Urothelium cell line (cell line): ENCODE measurements around the gene ARHGAP26.
A peak's percentile ranks its signal among the peaks of the same experiment; 100 is the strongest.
"Not testable (repeated sequence)": the region's sequence is repeated elsewhere in the genome, so short reads cannot be mapped to it uniquely, and the experiment has no call there.

Experiments
- DNase-seq: peaks from one replicate; pipeline ENCODE4 v3.0.0; 2011; ENCODE audit warnings: low spot score, mixed read lengths
- FAIRE-seq: peaks from 2 replicates; lab custom pipeline; 2011; peaks lifted over from hg19 to GRCh38; lab: Jason Lieb, UNC

The ARHGAP26 gene

DNA sequence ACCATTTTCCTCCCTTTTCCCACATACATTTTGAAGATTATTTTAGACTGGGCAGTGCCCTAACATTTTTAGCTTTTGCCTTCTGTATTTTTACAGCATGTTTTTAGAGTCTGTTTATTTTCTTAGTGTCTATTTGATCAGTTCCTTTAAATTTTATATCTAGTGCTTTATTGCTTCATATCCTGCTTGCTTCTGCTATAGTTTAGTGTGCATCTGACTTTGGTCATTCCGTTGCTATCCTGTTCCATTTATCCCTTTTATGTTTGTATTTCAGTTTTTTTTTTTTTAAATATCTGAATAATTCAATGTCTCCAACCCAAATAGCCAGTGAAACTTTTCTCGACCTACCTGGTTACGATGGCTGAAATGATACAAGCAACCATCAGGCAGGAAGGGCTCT, 203.8 kb downstream of the ARHGAP26 start:
- FAIRE-seq (no peak), DNase-seq (no peak)

DNA sequence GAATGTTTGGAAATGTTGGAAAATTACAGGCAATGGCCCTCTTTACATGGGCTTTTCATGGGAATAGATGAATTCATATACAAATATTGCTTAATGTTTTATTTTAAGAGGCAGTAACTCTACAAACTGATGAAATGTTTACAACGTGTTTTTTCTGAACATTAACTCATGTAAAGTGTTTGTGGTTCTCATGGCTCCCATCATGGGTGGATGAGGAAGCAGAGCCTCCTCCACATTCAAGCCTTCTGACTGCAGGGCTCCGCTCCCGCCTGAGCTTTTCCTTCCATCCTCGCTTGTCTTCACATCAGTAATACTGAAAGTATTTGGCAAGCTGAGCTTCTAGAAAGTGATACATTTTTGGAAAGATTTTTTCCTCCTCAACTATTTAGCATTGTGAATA, 204.2 kb downstream of the ARHGAP26 start:
- FAIRE-seq (no peak), DNase-seq (no peak)

DNA sequence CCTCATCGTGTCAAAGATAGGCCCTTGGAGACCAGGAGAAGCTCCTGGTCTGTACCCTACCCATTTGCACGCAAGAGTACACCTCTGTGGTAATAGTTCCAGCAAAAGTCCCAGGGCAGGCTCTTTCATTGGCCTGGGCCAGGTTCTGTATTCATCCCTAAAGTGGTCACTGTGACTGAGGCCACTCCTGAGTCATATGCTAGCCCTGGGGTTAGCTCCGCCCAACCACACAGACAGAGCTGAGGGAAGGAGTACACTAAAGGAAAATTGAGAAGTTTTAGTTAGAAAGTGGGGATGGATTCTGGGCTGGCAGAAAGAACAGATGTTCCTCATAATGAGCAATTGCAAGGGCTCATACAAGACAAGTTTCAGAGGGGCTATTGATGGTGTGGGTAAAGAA, 206.7 kb downstream of the ARHGAP26 start:
- no peak for FAIRE-seq
- peak; percentile 26 for DNase-seq

DNA sequence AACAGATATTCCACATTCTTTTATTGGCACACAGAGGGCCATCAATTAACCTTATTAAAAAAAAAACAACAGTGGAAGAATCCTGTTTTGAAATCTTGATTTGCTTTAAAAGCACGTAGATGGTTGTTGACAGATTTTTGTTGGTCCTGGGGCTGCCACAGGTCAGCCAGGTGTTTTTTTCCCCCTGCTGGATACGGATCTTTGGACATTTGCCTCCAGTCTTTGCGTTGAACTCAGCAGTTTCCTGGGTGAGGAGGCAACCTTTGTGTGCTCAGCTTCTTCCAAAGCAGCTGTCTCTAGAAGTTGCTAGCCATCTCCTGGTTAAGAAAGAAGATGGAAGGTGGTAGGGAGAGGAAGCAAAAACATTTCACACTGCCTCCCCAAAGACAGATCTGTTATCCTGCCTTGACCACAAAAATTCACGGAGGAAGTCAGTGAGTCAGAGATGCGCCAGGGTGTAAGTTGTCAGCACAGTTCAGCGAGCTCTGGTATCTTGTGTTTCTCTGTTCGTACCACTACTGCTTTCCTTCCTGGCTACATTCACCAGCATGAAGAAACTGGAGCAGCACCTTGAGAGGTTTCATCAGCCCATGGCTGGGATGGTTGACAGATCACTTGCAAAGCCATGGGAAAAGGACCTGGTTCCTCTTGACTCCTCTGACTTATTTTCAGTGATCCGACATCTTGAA, 207.3 kb downstream of the ARHGAP26 start:
- FAIRE-seq (no peak), DNase-seq (peak; percentile 79)

- FAIRE-seq (no peak), DNase-seq (no peak)
Measured at GRCh38 chr5:142978252-142978651, 208.1 kb downstream of the ARHGAP26 start.

DNA sequence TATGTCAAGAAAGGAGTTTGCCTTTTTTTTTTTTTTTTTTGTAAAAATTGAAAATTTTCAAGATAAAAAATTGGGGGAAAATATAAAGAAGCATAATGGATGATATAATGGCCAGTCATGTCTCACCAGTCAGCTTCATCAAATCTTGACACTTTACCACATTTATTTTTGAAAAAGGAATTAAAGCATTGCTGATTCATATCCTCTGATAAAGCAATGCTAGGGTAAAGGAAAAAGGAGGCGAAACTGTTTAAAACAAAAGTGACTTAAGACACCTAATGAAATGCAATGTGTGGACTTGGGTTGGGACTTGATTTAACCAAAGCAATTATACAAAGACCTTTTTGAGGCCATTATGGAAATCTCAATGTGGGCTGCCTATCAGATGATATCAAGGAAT, 208.5 kb downstream of the ARHGAP26 start:
- DNase-seq (no peak), FAIRE-seq (no peak)

DNA sequence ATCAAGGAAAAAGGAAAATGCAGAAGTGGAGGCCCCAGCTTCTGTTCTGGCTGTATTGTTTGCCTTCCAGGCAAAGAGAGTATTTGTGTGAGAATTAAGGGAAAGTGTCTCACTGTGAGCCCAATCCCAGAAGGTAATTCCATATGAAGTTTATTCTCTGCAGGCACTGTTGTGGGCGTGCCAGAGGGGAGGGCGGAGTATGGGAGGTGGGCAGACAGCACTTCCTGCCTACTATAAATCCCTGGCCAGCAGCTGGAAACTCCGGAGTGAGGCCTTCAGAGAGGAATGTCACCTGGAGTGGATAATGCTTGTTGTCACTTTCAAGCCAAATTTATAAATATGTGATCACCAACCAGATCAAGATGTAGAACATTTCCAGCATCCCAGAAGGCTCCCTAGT, 209.5 kb downstream of the ARHGAP26 start:
- no peak for FAIRE-seq
- DNase-seq, result peak; percentile 32

GRCh38 chr5:142981475-142981874, 211.3 kb downstream of the ARHGAP26 start:
- FAIRE-seq (no peak), DNase-seq (no peak)

DNA sequence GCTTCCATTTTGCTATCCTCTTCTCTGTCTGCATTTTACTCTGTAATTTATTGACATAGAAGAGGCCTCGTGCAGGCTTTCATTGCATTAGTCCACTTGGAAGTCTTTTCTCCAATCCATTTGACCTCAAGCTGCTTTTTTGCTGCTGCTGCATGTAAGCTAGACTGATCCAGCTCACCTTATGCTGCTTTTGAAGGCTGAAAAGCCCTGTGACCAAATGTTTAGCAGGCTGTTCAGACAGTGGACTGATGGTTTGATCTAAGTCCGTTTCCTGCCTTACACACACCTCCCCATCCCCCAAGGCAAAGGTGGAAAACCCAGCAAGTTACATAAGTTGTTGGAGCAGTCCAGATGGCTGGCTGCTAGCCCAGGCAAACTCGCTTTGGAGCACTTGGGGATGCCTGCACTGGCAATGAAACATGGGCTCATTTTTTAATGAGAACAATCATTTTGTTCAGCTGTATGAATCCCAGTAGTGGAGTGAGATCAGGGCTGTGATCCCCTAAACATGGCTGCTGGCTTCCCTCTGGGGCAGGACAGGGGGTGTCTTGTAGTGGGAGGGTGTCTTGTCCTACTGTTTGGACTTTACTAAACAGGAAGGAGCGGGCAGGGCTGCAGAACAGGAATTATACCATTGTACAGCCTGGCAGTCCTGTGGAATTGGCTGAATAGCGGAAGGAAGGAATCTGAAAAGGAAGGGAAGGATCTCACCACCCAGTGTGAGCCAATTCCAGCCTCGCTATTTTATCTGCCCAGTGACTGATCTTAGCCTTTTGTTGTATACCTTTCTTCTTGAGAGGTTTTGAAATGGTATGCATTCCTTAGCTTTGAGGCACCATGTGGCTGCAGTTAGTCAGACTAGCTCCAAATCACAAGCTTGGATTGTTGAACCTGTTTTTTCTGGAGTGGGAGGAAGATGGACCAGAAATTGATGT, 212.0 kb downstream of the ARHGAP26 start:
- DNase-seq, result peak; percentile 48
- FAIRE-seq, result no peak

- FAIRE-seq, result no peak
- DNase-seq, result no peak
Measured at GRCh38 chr5:142982821-142983200, 212.6 kb downstream of the ARHGAP26 start.

DNA sequence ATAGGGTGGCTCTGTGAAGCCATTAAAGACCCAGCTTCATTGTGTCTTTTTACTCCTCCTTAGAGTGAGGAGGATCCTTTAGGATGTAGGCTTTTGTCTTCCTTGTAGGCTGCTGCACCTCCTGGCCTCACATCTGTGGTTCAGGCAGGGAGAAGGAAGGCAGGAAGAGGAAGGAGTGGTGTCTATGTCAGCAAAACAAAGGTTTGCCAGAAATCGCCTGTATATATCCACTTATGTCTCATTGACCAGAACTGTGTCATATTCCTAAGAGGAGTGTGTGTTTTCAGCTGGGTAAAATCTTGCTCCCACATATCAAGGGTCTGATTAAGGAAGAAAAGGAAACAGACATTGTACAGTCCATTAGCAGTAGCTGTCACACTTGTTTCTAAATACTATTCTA, 213.8 kb downstream of the ARHGAP26 start:
- FAIRE-seq (no peak), DNase-seq (no peak)

GRCh38 chr5:142984525-142984924, 214.3 kb downstream of the ARHGAP26 start:
- no peak for FAIRE-seq

DNA sequence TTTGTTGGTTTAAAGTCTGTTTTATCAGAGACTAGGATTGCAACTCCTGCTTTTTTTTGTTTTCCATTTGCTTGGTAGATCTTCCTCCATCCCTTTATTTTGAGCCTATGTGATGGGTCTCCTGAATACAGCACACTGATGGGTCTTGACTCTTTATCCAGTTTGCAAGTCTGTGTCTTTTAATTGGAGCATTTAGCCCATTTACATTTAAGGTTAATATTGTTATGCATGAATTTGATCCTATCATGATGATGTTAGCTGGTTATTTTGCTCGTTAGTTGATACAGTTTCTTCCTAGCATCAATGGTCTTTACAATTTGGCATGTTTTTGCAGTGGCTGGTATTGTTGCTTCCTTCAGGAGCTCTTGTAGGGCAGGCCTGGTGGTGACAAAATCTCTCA, 219.1 kb downstream of the ARHGAP26 start:
- not testable (repeated sequence) for FAIRE-seq, DNase-seq

More at GRCh38 chr5:142984525-142984924, 214.3 kb downstream of the ARHGAP26 start:
- no peak for DNase-seq

GRCh38 chr5:142990073-142990472, 219.9 kb downstream of the ARHGAP26 start:
- FAIRE-seq, DNase-seq: not testable (repeated sequence)

DNA sequence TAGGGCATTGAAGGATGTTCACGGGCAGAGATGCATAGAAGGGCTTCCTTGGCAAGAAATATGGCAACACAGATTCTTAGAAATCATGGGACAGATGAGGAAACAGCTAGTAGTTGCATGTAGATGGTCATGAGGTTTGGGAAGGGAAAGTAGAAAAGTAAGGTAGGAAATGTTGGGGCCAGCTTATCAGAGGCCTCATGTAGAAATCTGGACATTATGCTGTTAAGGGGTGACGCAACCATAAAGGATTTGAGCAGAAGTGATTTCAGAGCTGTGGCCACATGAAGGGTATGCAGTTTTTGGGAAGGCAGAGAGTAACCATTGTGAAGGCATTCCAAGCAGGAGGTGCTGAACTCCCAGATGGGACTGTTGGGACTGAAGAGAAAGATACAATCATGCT, 224.0 kb downstream of the ARHGAP26 start:
- FAIRE-seq (no peak), DNase-seq (no peak)

GRCh38 chr5:142995621-142996020, 225.4 kb downstream of the ARHGAP26 start:
- FAIRE-seq, DNase-seq: not testable (repeated sequence)

DNA sequence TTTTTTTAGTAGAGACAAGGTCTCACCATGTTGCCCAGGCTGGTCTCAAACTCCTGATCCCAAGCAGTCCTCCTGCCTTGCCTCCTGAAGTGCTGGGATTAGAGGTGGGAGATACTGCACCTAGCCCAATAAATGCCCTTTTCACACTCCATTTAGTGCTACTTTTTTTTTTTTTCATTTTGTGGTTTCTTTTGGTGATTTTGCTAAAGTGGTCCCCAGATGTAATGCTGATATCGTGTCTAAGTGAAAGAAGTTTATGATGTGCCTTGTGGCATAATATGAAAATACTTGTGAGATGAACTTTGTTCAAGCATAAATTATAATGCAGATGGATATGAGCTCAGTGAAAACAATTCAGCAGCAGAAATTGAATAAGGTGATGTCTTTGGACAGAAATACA, 227.4 kb downstream of the ARHGAP26 start:
- DNase-seq (no peak), FAIRE-seq (no peak)

DNA sequence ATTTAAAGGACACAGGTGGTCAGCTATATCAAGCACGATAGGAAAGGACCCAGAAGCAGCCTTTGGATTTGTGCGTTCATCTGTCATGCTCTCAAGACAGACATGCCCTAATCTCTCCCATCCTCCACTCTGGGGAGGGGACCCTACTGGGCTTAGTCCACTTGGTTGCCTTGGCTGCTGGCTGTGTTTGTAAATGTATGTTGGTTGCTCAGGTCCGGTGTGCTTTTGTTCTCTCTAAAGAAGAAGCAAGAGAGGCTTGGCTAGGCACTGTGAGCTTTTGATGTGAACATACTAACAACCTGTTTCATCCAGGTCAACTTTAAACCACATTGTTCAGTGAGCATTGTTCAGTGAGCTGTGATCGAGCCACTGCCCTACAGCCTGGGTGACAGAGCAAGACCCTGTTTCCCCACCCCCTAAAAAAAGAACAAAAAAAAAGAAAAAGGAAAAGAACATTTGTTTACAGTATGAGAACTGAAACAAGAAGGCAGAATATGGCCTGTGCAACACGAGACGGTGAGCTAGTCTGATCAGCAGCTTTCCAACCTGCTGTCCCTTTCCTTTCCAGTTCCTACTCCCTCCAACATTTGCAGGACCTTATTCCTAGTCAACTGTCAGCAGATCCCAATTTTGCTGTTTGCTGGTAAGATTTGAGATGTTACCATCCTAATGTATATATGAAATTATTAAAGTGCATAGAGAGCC, 228.3 kb downstream of the ARHGAP26 start:
- FAIRE-seq (no peak), DNase-seq (no peak)

GRCh38 chr5:143000551-143000950, 230.4 kb downstream of the ARHGAP26 start:
- FAIRE-seq, DNase-seq: not testable (repeated sequence)

GRCh38 chr5:143001764-143002351, 231.7 kb downstream of the ARHGAP26 start:
- DNase-seq (peak; percentile 40), FAIRE-seq (no peak)
